ENCODE data around the gene RBBP7. TPM values are rescaled to one million over a fixed set of nuclear protein-coding genes. Genes with fewer than 3 reads are reported as not detected.

RBBP7 gene
- total and polyA plus RNA-seq, 11 donors = 88.7 to 124 (median 107) TPM

DNA sequence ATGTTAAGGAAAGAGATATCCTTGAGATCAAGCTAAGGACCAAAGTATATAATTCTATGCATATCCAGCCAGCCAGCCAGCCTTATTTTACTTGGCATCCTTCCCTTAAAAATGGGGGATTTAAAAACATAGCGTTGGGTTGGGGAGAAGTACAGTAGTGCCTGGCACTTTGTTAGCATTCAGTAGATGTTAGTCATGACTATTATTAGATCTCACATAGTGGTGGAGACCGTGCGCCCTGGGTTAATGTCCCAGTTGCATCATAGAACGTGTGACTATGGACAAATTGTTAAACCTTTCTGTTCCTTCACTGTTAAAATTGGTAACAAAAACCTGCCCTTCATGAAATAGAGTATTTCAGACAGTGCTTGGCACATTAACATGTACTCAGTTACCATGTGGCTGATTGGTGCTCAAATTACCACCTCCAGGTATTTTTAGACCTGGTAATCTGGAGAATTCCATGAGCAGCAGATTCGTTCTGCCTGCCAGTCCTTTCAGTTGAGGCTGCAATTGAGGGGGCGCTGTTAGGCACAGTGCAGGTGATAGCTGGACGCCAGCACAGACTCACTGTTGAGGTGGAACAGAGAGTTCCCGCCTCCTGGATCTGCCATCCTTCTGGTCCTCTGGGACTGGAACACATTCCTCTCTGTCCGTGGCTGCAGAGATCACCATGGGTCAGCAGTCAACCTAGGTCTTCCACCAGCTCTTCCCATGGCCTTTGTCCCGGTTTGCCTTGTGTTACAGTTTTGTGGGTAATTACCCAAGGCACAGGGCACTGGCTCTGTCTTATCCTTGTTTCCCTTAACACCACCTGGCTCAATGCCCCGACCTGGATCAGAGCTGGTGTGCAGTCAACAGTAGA, 31.7 kb downstream of the RBBP7 start:
- 33 to 70% (median 58%) methylated on average over 11 of the region's 11 CpGs for WGBS, 4 donors
- peak overlapping the region in 10 of 12 donors; percentile 29 to 81 (median 50) for H3K27ac ChIP-seq
- H3K27me3 ChIP-seq = no peaks in the 10 kb centered on the region
- no peak for TF ChIP-seq POLR2A (IDR thresholded peaks at IDR 0.05)
- TF ChIP-seq, protein P1, sequence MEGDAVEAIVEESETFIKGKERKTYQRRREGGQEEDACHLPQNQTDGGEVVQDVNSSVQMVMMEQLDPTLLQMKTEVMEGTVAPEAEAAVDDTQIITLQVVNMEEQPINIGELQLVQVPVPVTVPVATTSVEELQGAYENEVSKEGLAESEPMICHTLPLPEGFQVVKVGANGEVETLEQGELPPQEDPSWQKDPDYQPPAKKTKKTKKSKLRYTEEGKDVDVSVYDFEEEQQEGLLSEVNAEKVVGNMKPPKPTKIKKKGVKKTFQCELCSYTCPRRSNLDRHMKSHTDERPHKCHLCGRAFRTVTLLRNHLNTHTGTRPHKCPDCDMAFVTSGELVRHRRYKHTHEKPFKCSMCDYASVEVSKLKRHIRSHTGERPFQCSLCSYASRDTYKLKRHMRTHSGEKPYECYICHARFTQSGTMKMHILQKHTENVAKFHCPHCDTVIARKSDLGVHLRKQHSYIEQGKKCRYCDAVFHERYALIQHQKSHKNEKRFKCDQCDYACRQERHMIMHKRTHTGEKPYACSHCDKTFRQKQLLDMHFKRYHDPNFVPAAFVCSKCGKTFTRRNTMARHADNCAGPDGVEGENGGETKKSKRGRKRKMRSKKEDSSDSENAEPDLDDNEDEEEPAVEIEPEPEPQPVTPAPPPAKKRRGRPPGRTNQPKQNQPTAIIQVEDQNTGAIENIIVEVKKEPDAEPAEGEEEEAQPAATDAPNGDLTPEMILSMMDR (IDR thresholded peaks at IDR 0.05) = peak in 2 of 12 donors; percentile 5 to 9
- ATAC-seq (peak; percentile 81 to 88 (median 86)), DNase-seq (peak in 4 of 5 donors; percentile 34 to 58 (median 46))
- H3K9me3 ChIP-seq = no peaks in the 10 kb centered on the region
- intact Hi-C loops (cut with DNase I) = loop anchor here in 4 of 10 donors (5.0 to 10.0 kb wide), 2 partner anchors 44 to 46 kb away; no protein-coding TSS in a partner anchor
- peaks cover 0 to 14% (median 7%) of the 10 kb centered on the region in 12 donors for H3K4me1 ChIP-seq
- peaks cover 0 to 91% (median 22%) of the 10 kb centered on the region in 9 donors for H3K36me3 ChIP-seq
- no peak overlapping the region for H3K4me3 ChIP-seq

DNA sequence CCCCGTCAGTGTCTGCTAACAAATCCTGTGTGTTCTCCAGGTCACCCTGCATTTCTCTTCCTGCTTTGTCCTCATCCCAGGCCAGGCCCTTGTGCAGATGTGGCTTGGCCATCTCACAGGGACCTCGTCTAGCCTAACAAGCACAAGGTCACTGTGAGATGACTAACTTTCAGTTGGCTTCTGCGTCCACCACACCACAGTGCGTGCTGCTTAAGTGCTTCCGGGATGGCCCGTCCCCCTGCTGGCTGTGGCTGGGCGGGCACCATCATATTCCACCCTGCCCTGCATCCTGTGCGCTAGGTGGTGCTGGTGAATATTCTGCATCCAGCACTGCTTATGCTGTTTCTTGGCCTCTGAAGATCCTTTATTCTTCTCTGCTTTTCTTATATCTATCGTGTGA, 33.8 kb downstream of the RBBP7 start:
- H3K36me3 ChIP-seq = peaks cover 0 to 91% (median 25%) of the 10 kb centered on the region in 9 donors
- H3K9me3 ChIP-seq = no peaks in the 10 kb centered on the region
- peaks cover 0 to 14% (median 7%) of the 10 kb centered on the region in 12 donors for H3K4me1 ChIP-seq
- no peak for DNase-seq
- no peaks in the 10 kb centered on the region for H3K27me3 ChIP-seq
- H3K27ac ChIP-seq = no peak overlapping the region
- H3K4me3 ChIP-seq = no peak overlapping the region
- intact Hi-C loops (cut with DNase I) = loop anchor here in 4 of 10 donors (5.0 to 10.0 kb wide), 2 partner anchors 46 to 48 kb away; no protein-coding TSS in a partner anchor
- peak in 2 of 4 donors; percentile 33 to 43 for ATAC-seq
- TF ChIP-seq, protein P1 (IDR thresholded peaks at IDR 0.05) = peak in 6 of 12 donors; percentile 9 to 35 (median 22)
- TF ChIP-seq POLR2A (IDR thresholded peaks at IDR 0.05) = no peak
- 68 to 89% (median 74%) methylated on average over 9 of the region's 9 CpGs for WGBS, 4 donors

DNA sequence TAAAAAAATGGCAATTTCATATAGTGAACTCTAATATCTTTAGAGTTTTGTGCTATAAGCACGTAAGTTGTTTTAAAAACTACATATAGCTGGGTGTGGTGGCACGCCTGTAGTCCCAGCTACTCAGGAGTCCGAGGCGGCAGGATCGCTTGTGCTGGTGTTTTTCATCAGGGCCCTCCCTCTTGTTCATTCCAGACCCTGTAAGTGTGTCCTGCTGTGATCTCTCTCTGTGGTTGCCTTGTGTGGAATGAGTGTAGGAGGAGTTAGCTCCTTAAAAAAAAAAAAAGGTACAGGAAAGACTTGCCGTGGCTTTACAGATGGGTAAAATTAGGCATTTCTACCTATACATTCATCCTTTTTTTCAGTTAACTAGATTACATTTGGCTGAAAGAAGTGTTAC, 35.4 kb downstream of the RBBP7 start:
- no peak for DNase-seq
- no peak for ATAC-seq
- intact Hi-C loops (cut with DNase I) = loop anchor here in 5 of 10 donors (5.0 to 10.0 kb wide), 3 partner anchors 47 to 212 kb away; no protein-coding TSS in a partner anchor
- Histone ChIP-seq H3K4me3 (no peak overlapping the region), H3K4me1 (peaks cover 0 to 13% (median 6%) of the 10 kb centered on the region in 12 donors), H3K9me3 (no peaks in the 10 kb centered on the region), H3K36me3 (peaks cover 0 to 83% (median 24%) of the 10 kb centered on the region in 9 donors), H3K27ac (peak overlapping the region in 1 of 12 donors; percentile 17), H3K27me3 (no peaks in the 10 kb centered on the region)
- TF ChIP-seq, protein P1 (IDR thresholded peaks at IDR 0.05) = no peak
- no peak for TF ChIP-seq POLR2A (IDR thresholded peaks at IDR 0.05)
- 51 to 86% (median 65%) methylated on average over 6 of the region's 6 CpGs for WGBS, 4 donors

DNA sequence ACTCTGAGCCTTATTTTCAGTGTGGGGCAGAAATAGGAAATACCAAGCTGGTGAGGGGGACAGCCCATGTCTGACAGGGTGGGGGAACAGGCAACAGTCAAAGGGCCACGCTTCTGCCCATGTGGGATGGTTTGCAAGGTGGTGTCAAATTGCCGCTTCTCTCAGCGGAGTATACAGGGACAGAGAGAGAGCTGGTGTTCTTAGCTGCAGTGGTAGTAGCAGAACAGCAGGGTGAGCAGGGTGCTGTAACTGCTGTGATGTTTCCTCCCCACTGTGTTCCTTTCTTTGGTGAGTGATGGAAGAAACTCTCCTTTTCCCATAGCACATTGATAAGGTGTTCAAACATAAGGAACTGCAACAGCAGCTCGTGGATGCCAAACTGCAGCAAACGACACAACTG, 37.9 kb downstream of the RBBP7 start:
- intact Hi-C loops (cut with DNase I) = loop anchor here in 4 of 10 donors (5.0 to 10.0 kb wide), 2 partner anchors 52 to 215 kb away; no protein-coding TSS in a partner anchor
- DNase-seq (no peak), ATAC-seq (no peak)
- TF ChIP-seq, protein P1 (IDR thresholded peaks at IDR 0.05) = no peak
- no peak for TF ChIP-seq POLR2A (IDR thresholded peaks at IDR 0.05)
- Histone ChIP-seq H3K9me3 (no peaks in the 10 kb centered on the region), H3K27me3 (no peaks in the 10 kb centered on the region), H3K36me3 (peaks cover 0 to 69% (median 20%) of the 10 kb centered on the region in 9 donors), H3K4me1 (peaks cover 0 to 10% (median 2%) of the 10 kb centered on the region in 12 donors), H3K27ac (no peak overlapping the region), H3K4me3 (no peak overlapping the region)
- WGBS, 4 donors = 58 to 86% (median 69%) methylated on average over 5 of the region's 5 CpGs
